ENCODE results near the gene CPD.
A peak's percentile ranks its signal among the peaks of the same experiment; 100 is the strongest.

CPD gene

DNA sequence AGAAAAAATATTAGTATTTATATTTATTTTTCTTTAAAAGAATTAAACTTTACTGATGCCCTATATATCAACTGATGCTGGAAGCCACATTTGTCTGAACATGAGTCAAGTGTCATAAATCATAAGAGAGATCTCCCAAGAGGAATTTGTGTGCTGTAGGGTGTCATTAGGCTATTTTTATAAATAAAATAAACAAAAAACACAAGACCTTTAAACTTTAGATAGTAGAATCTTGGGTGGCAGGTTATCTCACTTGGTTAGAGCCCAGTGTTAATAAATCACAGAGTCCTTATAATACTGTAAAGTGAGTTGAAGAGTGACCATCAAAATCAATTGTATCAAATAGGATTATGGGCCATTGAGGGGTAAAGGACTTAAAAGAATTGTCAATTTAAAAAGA is 21.3 kb upstream of the CPD start:
- no peak for DNase-seq

- DNase-seq: no peak
Measured at GRCh38 chr17:30358055-30358760, 20.5 kb upstream of the CPD start.

DNA sequence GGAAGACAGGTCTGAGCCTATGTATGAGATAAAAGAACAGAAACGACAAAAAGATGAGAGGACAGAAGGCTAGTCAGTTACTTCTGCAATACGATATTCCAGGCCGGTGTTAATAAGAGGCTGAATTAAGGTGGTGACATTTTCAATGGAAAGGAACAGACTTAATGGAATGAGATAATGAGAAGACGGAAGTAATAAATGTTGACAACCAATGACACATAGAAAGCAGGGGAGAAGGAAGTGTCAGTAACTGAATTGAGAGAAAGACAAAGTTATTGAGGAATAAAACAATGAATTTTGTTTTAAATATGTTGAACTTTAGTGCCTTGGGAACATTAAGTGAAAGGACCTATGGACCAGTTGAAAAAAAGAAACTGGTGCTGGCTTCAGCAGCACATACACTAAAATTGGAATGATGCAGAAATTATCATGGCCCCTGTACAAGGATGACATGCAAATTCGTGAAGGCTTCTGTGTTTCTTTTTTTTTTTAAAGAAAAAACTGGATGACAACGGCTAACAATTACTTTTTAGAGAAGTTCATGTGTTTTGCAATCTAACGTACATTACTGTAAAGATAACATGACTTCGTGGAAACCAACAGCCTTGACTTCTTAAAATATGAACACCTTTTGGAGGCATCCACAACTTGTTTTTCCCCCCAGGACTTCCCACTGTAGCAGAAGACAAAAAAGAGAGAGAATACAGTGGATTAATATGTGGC is 18.5 kb upstream of the CPD start:
- no peak for DNase-seq

GRCh38 chr17:30361766-30362279 is 16.9 kb upstream of the CPD start:
- no peak for DNase-seq

GRCh38 chr17:30363715-30364202 is 15.0 kb upstream of the CPD start:
- peak; percentile 83 to 88 for DNase-seq

DNA sequence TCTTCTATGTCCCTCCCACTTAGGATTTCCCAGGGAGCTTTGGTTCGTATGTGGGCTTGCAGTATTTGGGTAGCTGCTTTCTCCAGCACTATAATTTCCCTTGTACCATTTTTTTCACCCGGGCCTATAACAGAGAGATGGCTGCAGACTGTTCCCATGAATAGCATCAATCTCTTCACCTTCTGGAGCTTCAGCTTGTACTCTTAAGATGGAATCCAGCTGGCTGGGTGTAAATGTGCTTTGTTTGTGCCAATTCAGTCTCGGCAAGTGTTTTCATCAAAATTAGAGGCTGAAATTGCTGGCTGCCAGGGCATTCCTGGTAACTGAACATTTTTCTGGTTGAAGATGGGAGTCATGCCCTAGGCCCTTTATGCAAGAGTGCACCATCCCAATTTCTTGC is 12.2 kb upstream of the CPD start:
- DNase-seq: no peak

GRCh38 chr17:30368912-30369720 is 9.6 kb upstream of the CPD start:
- DNase-seq: no peak

DNA sequence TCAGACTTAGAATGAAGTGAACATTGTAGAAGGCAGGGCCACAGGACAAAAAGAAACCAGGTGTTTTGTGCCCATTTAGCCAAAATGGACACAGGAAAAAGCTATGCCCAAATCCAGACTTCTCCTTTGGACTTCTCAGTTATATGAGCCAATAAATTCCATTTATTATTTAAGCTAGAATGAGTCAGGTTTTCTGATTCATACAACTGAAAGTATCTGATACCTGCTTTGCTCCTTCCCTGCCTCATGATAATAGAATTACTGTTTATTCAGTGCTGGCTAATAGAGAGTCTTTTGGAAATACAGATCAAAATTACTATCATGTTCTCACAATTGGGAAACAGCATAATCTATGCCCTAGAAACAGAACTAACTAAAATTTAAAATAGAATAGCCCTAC is 8.7 kb upstream of the CPD start:
- no peak for DNase-seq

DNA sequence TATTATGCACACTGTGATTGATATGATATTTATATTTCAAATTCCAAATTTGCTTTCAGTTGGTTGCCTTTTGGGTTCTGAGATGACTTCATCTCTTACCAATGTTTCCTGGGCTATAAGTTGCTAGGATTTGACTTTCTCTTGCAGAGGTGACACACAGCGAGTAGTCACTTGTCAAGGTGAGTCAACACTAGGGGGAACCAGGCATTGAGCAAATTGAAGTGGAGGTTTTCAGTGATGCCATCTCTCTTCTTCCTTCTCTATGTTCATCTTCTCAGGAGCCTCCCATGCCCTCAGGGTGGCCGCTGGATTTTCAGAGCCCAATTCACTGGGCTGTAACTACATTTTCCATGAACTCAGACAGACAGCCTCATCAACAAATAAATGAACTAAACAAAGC is 6.0 kb upstream of the CPD start:
- peak; percentile 14 to 21 for DNase-seq

GRCh38 chr17:30375661-30376060 is 3.1 kb upstream of the CPD start:
- DNase-seq: no peak

DNA sequence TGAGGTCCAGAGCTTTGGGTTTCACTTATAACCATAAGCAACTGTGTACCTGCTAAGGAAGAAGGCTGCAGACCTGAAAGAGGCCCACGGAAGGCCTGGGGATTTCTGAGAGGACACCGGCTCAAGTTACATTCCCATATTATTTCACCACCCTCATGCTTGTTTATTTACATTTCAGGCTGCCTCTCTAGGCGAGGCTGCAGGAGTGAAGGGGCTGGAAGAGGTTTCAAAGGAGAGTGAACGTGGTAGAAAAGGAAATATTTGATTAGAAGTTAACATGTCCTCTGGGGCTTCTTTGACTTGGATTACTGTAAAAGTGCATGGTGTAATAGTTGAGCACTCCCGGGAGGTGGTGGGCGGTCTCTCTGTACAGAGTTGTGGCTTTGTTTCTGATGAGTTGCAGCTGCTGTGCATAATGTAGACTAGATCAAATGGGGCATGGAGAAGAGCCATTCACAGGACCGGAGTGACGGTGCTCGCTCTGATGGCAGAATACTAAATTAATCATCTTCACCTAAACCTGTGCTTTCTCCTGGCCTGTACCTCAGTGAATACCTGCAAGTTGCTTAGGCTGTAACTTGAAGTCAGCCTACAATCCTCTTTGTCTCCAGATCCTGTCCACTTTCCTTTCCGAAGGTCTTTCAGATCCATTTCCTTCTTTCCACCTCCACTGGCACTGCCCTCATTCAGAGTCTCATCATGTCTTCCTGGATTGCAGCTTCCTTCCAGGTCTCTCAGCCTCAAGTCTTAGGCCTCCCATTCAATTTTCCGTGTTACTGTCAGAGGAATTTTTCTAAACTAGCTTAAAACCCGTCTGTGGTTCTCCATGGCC is 1.9 kb upstream of the CPD start:
- DNase-seq: peak; percentile 46 to 52

DNA sequence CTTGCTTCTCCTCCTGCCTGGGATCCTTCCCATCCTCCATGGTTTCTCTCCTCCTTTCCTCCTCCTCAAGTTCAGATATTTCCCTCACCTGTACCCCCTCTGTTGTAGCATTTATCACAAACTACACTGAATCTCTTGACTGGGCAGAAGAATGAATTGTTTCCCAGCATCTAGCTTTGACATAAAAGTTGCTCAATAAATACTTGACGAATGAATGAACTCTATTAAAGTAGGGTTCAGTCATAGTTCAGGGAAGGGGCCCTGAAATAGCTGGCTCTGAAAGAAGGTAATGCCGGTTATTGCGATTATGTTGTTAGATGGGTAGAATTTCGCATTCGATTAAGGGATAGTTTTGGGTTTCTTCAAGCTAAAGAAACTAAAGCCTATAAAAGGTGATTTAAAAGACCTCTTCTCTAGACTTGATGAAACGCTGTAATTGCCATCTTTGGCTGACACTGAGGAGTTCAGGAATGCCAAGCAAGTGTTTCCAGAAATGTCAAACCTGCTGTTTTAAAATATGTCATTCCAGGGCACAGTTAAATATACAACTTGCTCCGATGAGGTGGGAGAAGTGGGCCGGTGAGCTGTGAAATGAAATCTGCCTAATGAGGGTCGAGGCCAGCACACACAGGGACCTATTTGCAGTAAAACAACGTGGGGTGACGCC is 1.0 kb upstream of the CPD start:
- no peak for DNase-seq

DNA sequence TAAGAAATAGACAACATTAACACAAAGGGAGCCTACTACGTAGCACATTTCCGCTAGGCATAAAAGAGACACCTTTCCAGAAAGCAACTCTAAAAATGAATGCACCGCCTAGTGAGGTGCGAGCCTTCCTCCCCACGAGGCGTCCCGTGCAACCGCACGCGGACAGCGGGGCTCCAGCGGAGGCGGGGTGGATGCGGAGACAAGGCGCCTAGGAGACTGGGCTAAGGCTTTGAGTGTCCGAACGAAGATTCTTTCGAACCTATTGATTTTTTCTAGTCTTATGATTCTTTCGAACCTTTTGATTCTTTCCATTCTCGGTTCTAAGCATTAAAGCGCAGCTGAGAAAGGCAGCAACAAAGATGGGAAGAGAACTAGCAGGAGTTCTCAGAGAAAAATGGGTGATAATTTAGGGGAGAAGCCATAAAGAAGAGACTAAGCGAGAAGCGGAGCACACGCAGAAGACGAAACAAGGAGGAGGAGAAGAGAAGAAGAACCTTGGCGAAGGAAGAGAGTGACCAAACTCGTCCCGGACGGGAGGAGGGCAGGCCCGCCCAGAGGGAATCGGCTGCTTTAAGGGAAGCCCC is 394 bp upstream of the CPD start:
- DNase-seq: peak; percentile 60 to 67

DNA sequence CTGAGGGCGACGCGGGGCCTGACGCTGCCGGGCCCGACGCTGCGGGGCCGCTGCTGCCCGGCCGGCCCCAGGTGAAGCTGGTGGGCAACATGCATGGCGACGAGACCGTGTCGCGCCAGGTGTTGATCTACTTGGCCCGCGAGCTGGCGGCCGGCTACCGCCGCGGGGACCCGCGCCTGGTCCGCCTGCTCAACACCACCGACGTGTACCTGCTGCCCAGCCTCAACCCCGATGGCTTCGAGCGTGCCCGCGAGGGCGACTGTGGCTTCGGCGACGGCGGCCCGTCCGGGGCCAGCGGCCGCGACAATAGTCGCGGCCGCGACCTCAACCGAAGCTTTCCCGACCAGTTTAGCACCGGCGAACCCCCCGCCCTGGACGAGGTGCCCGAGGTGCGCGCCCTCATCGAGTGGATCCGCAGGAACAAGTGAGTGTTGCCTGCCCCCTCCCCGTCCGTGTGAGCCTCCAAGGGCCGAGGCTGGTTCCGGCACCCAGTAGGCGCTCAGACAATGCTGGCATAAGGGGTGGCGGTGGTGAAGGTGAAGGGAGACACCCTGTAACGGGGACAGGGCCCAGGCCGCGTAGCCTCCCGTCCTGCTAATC is 676 bp downstream of the CPD start:
- DNase-seq: peak; percentile 26 to 29

DNA sequence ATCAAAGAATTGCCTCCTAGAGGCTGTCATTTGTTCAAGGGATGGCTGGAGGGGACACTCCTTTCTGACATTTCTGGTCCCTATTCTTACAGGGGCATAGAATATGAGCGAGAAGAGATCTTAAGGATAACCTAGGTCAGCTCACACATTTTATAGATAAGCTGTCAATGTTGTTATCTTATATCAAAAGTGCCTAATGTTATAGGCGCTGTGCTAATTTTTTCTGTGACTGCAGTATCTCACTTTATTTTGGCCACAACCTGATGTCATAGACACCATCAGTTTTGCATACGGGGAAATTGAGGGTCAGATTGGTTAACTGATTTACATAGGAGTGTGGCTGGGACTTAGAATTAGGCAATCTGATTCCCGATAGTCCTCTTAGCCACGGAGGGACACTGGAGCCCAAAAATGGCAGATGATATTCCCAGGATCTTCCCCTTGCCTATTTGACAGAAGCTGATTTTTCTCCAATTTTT is 1.2 kb downstream of the CPD start:
- DNase-seq: no peak

DNA sequence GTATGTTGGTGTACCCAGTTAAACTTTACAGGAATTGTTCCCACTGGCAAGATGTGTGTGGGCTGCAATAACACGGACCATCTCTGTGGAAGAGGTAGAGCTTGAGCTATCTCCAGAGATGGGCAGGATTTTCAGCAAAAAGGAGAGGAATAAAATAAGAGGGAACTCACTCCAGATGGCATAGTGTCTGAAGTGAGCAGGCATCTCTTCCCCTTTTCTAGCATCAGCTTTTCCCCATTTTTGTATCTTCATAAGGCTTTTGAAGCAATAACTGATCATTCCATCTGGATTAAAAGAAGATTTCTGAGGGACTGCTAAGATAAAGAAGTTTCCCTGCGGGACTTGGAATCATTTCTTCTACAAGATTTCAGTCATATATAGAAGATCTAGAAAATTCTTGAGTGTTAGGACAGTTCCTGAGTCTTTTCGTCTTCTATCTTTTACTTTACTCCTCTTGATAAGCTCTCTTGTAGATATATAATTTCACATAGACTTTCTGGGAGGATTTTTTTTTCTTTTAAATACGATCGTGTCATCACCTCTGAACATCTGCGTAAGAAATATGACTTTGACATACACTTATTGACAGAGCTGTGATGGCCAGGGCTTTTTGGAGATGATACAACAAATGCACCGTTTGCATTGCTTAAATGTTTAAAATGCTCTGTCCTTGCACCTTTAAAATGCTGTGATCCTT is 2.1 kb downstream of the CPD start:
- no peak for DNase-seq

DNA sequence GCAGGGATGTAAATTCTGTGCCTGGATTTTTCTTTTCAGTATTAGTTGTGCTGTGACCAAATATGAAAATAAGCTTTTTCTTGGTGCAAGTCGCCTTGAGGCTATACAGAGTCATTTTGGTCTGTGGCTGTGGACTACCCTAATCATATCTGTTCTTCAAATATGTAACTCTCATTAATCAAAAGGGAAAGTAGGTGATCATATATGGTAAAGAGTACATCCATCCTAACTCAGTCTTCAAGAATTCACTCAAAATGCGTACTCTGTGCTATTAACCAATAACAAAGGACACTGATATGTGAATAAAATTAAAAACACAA is 2.6 kb downstream of the CPD start:
- DNase-seq: no peak

GRCh38 chr17:30382345-30382744 is 3.6 kb downstream of the CPD start:
- DNase-seq: no peak

- DNase-seq: no peak
Measured at GRCh38 chr17:30388321-30389179, 9.8 kb downstream of the CPD start.
